Adipocyte (in vitro differentiated cells): ENCODE data around the gene LPCAT4.
"Not testable (repeated sequence)": the region's sequence is repeated elsewhere in the genome, so short reads cannot be mapped to it uniquely, and the experiment has no call there.

Source experiments
- DNase-seq: peaks from one replicate; pipeline ENCODE4 v3.0.0-alpha.2; 2015; ENCODE audit warnings: low read depth
- H3K27me3 ChIP-seq: replicated peaks from 2 replicates; pipeline ENCODE4 v1.7.0; 2013; ENCODE audit warnings: mild to moderate bottlenecking, low read length, moderate library complexity; ENCODE audit not compliant: control insufficient read depth, insufficient read depth
- H3K36me3 ChIP-seq: 2 replicates; pipeline ENCODE4 v1.7.0; 2013; ENCODE audit warnings: low read length, mild to moderate bottlenecking, moderate library complexity; ENCODE audit not compliant: control insufficient read depth, insufficient read depth, severe bottlenecking
- H3K4me1 ChIP-seq: 2 replicates; pipeline ENCODE4 v1.7.0; 2013; ENCODE audit warnings: mild to moderate bottlenecking, low read length, moderate library complexity; ENCODE audit not compliant: control insufficient read depth, insufficient read depth
- H3K4me3 ChIP-seq: 2 replicates; pipeline ENCODE4 v1.7.0; 2013; ENCODE audit warnings: mild to moderate bottlenecking, low read length, moderate library complexity
- H3K9ac ChIP-seq: 2 replicates; pipeline ENCODE4 v1.7.0; 2013; ENCODE audit warnings: mild to moderate bottlenecking, low read length, moderate library complexity
- H3K9me3 ChIP-seq: 2 replicates; pipeline ENCODE4 v1.7.0; 2013; ENCODE audit warnings: mild to moderate bottlenecking, low read length, moderate library complexity; ENCODE audit not compliant: control insufficient read depth

Gene LPCAT4

GRCh38 chr15:34376856-34377255, 9.9 kb upstream of the LPCAT4 start:
- Histone ChIP-seq H3K36me3 (no peaks in the 10 kb centered on the region), H3K27me3 (no peaks in the 10 kb centered on the region), H3K4me3 (no peak overlapping the region), H3K9ac (no peak overlapping the region), H3K9me3 (no peaks in the 10 kb centered on the region), H3K4me1 (no peaks in the 10 kb centered on the region)
- DNase-seq, result no peak

- not testable (repeated sequence) for H3K36me3 ChIP-seq, H3K9ac ChIP-seq, H3K27me3 ChIP-seq, H3K4me3 ChIP-seq, DNase-seq, H3K9me3 ChIP-seq, H3K4me1 ChIP-seq
Measured at GRCh38 chr15:34375541-34375940, 8.5 kb upstream of the LPCAT4 start.

- Histone ChIP-seq H3K9me3 (no peaks in the 10 kb centered on the region), H3K36me3 (no peaks in the 10 kb centered on the region), H3K4me1 (no peaks in the 10 kb centered on the region), H3K27me3 (no peaks in the 10 kb centered on the region), H3K4me3 (no peak overlapping the region), H3K9ac (no peak overlapping the region)
- DNase-seq, result no peak
Measured at GRCh38 chr15:34374816-34375215, 7.8 kb upstream of the LPCAT4 start.

GRCh38 chr15:34373951-34374350, 7.0 kb upstream of the LPCAT4 start:
- no peaks in the 10 kb centered on the region for H3K4me1 ChIP-seq
- H3K9ac ChIP-seq, result no peak overlapping the region
- H3K36me3 ChIP-seq, result no peaks in the 10 kb centered on the region
- no peak for DNase-seq
- H3K4me3 ChIP-seq, result no peak overlapping the region
- no peaks in the 10 kb centered on the region for H3K9me3 ChIP-seq
- H3K27me3 ChIP-seq, result no peaks in the 10 kb centered on the region

GRCh38 chr15:34370643-34371042, 3.6 kb upstream of the LPCAT4 start:
- Histone ChIP-seq H3K9ac (no peak overlapping the region), H3K4me3 (no peak overlapping the region), H3K9me3 (no peaks in the 10 kb centered on the region), H3K27me3 (no peaks in the 10 kb centered on the region), H3K4me1 (peaks cover 12% of the 10 kb centered on the region), H3K36me3 (no peaks in the 10 kb centered on the region)
- DNase-seq, result no peak

GRCh38 chr15:34370129-34370528, 3.1 kb upstream of the LPCAT4 start:
- no peaks in the 10 kb centered on the region for H3K36me3 ChIP-seq
- H3K4me3 ChIP-seq, result no peak overlapping the region
- no peaks in the 10 kb centered on the region for H3K9me3 ChIP-seq
- DNase-seq, result no peak
- H3K27me3 ChIP-seq, result no peaks in the 10 kb centered on the region
- H3K4me1 ChIP-seq, result peaks cover 14% of the 10 kb centered on the region
- no peak overlapping the region for H3K9ac ChIP-seq

GRCh38 chr15:34366271-34367065, 528 bp downstream of the LPCAT4 start:
- peak; percentile 60 for DNase-seq
- no peaks in the 10 kb centered on the region for H3K36me3 ChIP-seq
- no peaks in the 10 kb centered on the region for H3K27me3 ChIP-seq
- no peaks in the 10 kb centered on the region for H3K9me3 ChIP-seq
- H3K4me3 ChIP-seq, result peak overlapping the region; percentile 92
- peak overlapping the region; percentile 78 for H3K9ac ChIP-seq
- H3K4me1 ChIP-seq, result peaks cover 14% of the 10 kb centered on the region

GRCh38 chr15:34365836-34366235, 1.2 kb downstream of the LPCAT4 start:
- no peaks in the 10 kb centered on the region for H3K9me3 ChIP-seq
- no peaks in the 10 kb centered on the region for H3K36me3 ChIP-seq
- no peak for DNase-seq
- peak overlapping the region; percentile 68 for H3K9ac ChIP-seq
- H3K4me1 ChIP-seq, result peaks cover 14% of the 10 kb centered on the region
- H3K4me3 ChIP-seq, result peak overlapping the region; percentile 92
- no peaks in the 10 kb centered on the region for H3K27me3 ChIP-seq

- Histone ChIP-seq H3K9ac (no peak overlapping the region), H3K4me3 (no peak overlapping the region), H3K4me1 (peaks cover 14% of the 10 kb centered on the region), H3K9me3 (no peaks in the 10 kb centered on the region), H3K27me3 (no peaks in the 10 kb centered on the region), H3K36me3 (peaks cover 3% of the 10 kb centered on the region)
- no peak for DNase-seq
Measured at GRCh38 chr15:34365091-34365825, 1.7 kb downstream of the LPCAT4 start.

- peaks cover 14% of the 10 kb centered on the region for H3K4me1 ChIP-seq
- H3K9ac ChIP-seq, result no peak overlapping the region
- DNase-seq, result no peak
- H3K9me3 ChIP-seq, result no peaks in the 10 kb centered on the region
- H3K36me3 ChIP-seq, result peaks cover 6% of the 10 kb centered on the region
- no peaks in the 10 kb centered on the region for H3K27me3 ChIP-seq
- no peak overlapping the region for H3K4me3 ChIP-seq
Measured at GRCh38 chr15:34364041-34364440, 3.0 kb downstream of the LPCAT4 start.

- Histone ChIP-seq H3K36me3 (peaks cover 11% of the 10 kb centered on the region), H3K9ac (no peak overlapping the region), H3K4me1 (peaks cover 7% of the 10 kb centered on the region), H3K9me3 (no peaks in the 10 kb centered on the region), H3K27me3 (no peaks in the 10 kb centered on the region), H3K4me3 (no peak overlapping the region)
- no peak for DNase-seq
Measured at GRCh38 chr15:34362047-34362773, 4.8 kb downstream of the LPCAT4 start.
